Activated CD8-positive, alpha-beta memory T cell treated with anti-CD3 and anti-CD28 coated beads for 4 hours (primary cell): ENCODE data around the gene RUBCNL.

Experiments
- DNase-seq, 2 donors: peaks; one replicate each; pipeline ENCODE4 v3.0.0-alpha.2; 2020; ENCODE audit warnings: low read depth in 2 of 2

Gene RUBCNL

DNA sequence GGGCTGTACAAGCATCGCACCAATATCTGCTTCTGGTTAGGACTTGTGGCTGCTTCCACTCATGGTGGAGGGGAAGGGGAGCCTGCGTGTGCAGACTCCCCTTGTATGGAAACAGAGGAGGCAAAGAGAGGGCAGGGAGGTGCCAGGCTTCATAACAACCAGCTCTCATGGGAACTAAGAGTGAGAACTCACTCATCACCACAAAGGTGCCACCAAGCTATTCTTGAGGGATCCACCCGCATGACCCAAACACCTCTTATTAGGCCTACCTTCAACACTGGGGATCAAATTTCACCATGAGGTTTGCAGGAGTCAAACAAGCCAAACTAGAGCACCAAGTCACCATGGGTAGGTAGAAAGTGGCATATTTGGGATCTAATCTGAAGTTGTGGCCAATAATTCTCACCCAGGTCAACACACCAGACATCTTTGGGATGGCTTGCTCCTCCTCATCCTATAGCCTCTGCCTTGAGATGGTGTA, 46.4 kb downstream of the RUBCNL start:
- DNase-seq: no peak

DNA sequence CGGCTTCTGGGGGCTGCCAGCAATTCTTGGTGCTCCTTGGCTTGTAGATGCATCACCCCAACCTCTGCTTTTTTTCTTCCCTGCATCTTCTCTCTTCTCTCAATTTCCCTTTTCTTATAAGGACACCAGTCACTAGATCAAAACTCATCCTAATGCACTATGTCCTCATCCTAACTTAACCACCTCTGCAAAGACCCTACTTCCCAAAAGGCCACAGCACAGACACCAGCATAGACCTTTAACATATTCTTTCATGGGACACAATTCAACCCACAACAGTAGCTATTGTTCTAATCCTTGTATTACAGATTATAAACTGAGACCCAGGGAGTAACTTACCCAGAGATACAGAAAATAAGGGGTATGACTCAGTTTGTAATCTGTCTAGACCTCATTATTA, 47.0 kb downstream of the RUBCNL start:
- no peak for DNase-seq

- no peak for DNase-seq
Measured at GRCh38 chr13:46339035-46339666, 47.9 kb downstream of the RUBCNL start.

DNA sequence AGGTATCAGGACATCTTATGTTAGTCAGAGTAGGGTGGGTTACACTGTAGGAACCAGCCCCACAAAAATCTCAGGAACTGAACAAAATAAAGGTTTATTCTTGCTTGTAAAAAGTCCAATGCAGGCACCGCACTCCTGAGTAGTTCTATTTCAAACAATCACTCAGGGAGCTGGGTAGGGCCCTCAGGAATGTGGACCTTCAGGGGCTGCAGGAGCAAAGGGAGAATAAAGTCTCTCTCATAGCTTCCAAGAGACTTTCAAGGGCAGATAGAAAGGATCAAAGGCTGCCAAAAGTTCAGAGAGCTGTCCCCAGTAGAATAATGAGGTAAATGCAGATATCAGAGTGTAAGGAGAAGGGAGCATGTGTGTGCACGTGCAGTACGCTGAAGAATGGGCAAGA, 49.4 kb downstream of the RUBCNL start:
- no peak for DNase-seq

- DNase-seq: no peak
Measured at GRCh38 chr13:46334035-46334822, 52.8 kb downstream of the RUBCNL start.

- no peak for DNase-seq
Measured at GRCh38 chr13:46332772-46333171, 54.3 kb downstream of the RUBCNL start.

- DNase-seq: no peak
Measured at GRCh38 chr13:46329624-46330023, 57.4 kb downstream of the RUBCNL start.

DNA sequence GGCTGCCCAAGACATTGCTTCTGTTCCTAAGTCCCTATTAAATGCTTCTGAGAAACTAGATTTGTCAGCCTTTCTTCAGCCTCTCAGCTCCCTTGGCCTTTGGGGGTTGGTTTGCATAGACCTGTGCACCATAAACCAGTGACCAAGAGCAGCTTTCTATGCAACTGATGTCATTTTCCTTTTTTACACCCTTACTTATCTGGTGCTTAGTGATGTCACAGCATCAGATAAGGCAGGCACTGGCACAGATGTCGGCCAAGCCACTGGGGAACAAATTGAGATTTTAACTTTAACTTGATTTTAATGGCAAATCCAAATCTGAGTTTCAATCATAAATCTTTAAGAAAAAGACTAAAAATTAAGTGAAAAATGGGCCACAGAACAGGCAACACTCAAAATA, 59.8 kb downstream of the RUBCNL start:
- DNase-seq: no peak

- DNase-seq: no peak
Measured at GRCh38 chr13:46324976-46325375, 62.1 kb downstream of the RUBCNL start.

DNA sequence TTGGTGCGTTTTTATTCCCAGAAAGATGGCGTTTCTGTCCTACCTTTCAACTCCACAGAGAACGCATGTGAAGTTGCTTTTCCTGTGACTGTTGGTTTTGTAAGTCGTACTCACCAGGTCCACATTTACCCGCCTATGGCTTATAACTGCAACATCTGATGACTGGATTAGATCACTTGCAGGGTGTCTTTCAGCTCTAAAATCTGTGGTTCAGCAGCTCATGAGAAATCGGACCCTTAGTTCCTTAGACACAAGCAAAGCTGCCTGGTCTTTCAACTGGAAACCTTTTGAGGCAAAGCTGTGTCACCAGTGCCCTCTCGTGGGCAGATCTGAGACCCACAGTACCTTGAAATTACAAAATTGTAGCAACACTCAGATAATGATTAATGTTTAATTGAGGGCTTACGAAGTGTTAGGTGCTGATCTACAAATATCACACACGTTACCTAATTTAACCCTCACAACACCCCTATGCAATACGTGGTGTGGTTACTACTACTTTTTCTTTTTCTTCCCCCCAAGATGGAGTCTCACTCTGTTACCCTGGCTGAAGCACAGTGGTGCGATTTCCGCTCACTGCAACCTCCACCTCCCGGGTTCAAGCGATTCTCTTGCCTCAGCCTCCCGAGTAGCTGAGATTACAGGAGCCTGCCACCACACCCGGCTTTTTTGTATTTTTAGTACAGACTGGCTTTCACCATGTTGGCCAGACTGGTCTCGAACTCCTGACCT, 65.4 kb downstream of the RUBCNL start:
- peak; percentile 50 to 56 for DNase-seq

DNA sequence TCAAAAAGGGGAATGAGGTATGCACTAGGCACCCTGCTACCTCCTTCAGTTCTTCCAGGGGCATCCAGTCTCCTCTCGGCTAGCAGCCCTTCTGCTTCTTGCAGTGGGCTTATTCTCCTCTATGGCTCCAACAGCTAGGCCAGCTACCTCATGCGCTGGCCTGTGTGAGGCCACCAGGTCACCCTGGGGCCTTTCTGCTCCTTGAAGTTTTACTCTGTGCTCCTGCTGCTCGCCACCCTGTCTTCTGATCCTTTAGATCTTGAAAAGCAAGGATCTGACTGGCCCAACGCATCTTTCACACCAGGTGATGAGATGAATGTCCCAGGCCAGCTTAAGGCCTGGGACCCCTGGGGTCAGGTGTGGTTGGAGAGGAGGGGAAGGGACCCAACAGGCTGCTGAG, 66.2 kb downstream of the RUBCNL start:
- no peak for DNase-seq

DNA sequence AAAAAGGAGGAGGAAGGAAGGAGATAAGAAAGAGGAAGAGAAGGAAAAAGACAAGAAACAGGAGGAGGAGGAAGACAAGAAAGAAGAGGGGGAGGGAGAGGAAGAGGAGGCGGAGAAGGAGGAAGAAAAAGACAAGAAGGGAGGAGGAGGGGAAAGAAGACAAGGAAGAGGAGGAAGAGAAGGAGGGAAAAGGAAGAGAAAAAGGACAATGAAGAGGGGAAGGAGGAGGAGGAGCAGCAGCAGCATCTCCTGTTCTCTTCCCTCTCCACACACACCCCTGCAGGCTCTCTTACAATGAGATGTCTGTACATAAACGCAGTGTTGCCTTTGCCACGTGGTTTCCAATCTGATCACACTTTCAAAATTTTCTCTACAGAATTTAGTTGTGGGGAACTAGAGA, 66.6 kb downstream of the RUBCNL start:
- no peak for DNase-seq

DNA sequence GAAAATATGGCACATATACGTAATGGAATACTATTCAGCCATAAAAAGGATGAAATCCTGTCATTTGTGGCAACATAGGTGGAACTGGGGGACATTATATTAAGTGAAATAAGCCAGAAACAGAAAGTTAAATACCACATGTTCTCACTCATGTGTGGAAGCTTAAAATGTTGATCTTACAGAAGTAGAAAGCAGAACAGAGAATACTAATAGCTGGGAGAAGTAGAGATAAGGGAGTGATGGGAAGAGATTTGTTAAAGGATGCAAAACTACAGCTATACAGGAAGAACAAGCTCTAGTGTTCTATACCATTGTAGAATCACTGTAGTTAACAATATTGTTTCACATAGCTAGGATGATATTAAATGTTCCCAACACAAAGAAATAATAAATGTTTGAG, 68.1 kb downstream of the RUBCNL start:
- DNase-seq: no peak

GRCh38 chr13:46317120-46317519, 69.9 kb downstream of the RUBCNL start:
- no peak for DNase-seq

DNA sequence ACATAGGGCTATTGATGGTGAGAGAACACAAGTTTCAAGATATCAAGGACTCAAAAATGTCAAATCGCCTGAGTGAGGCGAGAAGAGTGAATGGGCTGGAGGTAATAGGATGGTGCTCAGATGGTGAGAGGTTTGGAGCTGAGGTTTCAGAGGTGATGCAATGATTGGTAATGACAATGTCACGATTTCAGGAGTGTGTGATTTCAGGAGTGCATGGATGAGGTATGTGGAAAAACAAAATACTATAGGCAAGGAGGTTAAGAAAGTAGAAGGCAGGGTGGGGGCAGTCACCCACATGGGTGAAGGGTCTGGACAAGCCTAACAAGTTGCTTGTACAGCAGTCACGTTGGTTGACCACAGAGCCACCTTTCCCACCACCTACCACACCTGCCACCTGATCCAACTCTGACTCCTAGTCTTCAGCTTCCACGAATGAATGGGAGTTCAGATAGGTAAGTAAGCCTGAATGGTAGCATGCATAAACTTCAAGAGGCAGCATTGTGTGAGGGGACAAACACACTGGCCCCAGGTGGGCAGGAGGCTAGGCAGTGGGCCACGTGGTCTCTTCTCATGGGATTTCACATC, 71.5 kb downstream of the RUBCNL start:
- no peak for DNase-seq

- no peak for DNase-seq
Measured at GRCh38 chr13:46315036-46315435, 72.0 kb downstream of the RUBCNL start.

DNA sequence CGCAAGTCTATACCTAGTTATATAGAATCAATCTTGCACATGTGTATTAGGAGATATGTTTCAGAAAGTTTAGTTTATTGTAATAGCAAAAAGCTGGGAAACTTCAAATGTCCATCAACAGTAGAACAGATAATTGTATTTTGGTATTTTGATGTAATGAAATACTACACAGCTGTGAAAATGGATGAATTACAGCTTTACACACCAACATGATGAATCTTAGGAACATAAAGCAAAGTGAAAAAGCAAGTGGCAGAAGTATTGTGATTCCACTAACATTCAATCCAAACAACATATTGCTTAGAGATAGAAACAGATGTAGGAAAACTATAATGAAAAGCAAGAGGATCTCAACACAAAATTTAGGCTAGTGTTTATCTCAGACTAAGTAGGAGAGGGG, 72.5 kb downstream of the RUBCNL start:
- DNase-seq: no peak

- no peak for DNase-seq
Measured at GRCh38 chr13:46313432-46314257, 73.4 kb downstream of the RUBCNL start.

DNA sequence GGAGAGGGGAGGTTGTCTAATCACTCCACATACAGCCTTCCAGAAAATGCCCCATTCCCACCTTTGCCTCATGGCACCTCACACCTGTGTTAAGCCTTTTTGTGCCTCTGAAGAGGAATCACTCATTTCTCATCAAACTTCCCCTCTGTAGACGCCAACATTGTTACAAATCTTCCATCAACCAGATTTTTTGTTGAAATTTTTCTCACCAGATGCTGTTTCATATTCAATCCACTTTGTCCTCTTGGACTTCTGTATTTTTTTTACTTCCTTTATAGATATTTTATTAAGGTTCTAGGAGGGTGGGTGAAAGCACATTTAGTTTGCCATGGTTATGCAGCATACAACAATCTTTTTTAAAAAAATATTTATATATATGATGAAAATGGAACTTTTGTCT, 74.0 kb downstream of the RUBCNL start:
- DNase-seq: no peak

GRCh38 chr13:46311217-46311616, 75.8 kb downstream of the RUBCNL start:
- DNase-seq: no peak

GRCh38 chr13:46310066-46310465, 77.0 kb downstream of the RUBCNL start:
- no peak for DNase-seq
